Measurements from ENCODE around the gene MYZAP. TPM values are rescaled to one million over a fixed set of nuclear protein-coding genes. Genes with fewer than 3 reads are reported as not detected.
A peak's percentile ranks its signal among the peaks of the same experiment; 100 is the strongest.

Gene MYZAP
- total and polyA plus RNA-seq, 9 of the 15 experiments (the other 6 are each of a cell fraction or from before 2014, with no cell fraction given): 0.03 TPM; not detected in 8

- no peak for DNase-seq (ENCODE audit: extremely low read depth in 1 of 4, low spot score in 3 of 4)
- BruUV-seq (replicated peaks): no TSS peak
- no peak for ATAC-seq
- Histone ChIP-seq H3K36me3 (ENCODE audit: control insufficient read depth, insufficient read depth, low read length) (no peaks in the 10 kb centered on the region), H3K79me2 (ENCODE audit: control insufficient read depth, insufficient read depth, low read length) (no peaks in the 10 kb centered on the region), H3K4me2 (ENCODE audit: insufficient read depth, low read length) (no peak overlapping the region), H3K27me3 (ENCODE audit: control insufficient read depth in 2 of 2, insufficient read depth in 2 of 2, low read length in 2 of 2) (peaks cover 27 to 28% of the 10 kb centered on the region in 2 experiments), H2AFZ (ENCODE audit: low read depth, low read length) (no peak overlapping the region), H3K9me1 (ENCODE audit: control insufficient read depth, insufficient read depth, low read length) (no peaks in the 10 kb centered on the region), H4K20me1 (replicated peaks; ENCODE audit: control insufficient read depth, insufficient read depth, low read length) (no peaks in the 10 kb centered on the region), H3K9ac (ENCODE audit: insufficient read depth in 1 of 2, low read depth in 2 of 2, low read length in 2 of 2) (no peak overlapping the region), H3K4me1 (replicated peaks in 1 of 2; ENCODE audit: control insufficient read depth in 2 of 2, insufficient read depth in 2 of 2, low read length in 2 of 2) (no peaks in the 10 kb centered on the region), H3K27ac (ENCODE audit: extremely low read depth, low read depth, low read length) (no peak overlapping the region), H3K4me3 (no peak overlapping the region), H3K9me3 (replicated peaks; ENCODE audit: control insufficient read depth, insufficient read depth, low read depth, low read length) (no peaks in the 10 kb centered on the region)
- POLR2A ChIA-PET: no interaction called here
- in situ Hi-C loops (cut with MboI) (no loop called here), intact Hi-C loops (cut with micrococcal nuclease) (no loop called here)
- CTCF ChIA-PET (ENCODE audit: low intra/inter-chr PET ratio): no interaction called here
- 4% methylated on average over 8 of the region's 8 CpGs for WGBS (ENCODE audit: insufficient coverage, low coverage, missing lambda C conversion rate)
- FAIRE-seq: peak; percentile 37
- TF ChIP-seq BACH1 (tag; IDR thresholded peaks at IDR 0.05) (no peak), POLR2H (tag; IDR thresholded peaks at IDR 0.05; ENCODE audit: low read depth) (no peak), KDM5B (IDR thresholded peaks at IDR 0.05; ENCODE audit: insufficient replicate concordance, low read depth, low read length) (no peak), SMAD1 (IDR thresholded peaks at IDR 0.05; ENCODE audit: low read depth, low read length, partially characterized antibody) (no peak), NFXL1 (CRISPR knock-in tag; IDR thresholded peaks at IDR 0.05) (no peak), USF2 (CRISPR knock-in tag; IDR thresholded peaks at IDR 0.05) (no peak), RHOXF2B (CRISPR knock-in tag; conservative IDR thresholded peaks at IDR 0.05) (no peak), ZC3H4 (CRISPR knock-in tag; IDR thresholded peaks at IDR 0.05; ENCODE audit: borderline replicate concordance) (no peak), MYNN (IDR thresholded peaks at IDR 0.05) (no peak), MYNN (CRISPR knock-in tag; IDR thresholded peaks at IDR 0.05) (no peak), DPF2 (IDR thresholded peaks at IDR 0.05) (no peak), ZNF318 (IDR thresholded peaks at IDR 0.05; ENCODE audit: borderline replicate concordance in 1 of 2, low read depth in 1 of 2) (no peak), MAFF (IDR thresholded peaks at IDR 0.05; ENCODE audit: low read length) (no peak), EZH2 (IDR thresholded peaks at IDR 0.05; ENCODE audit: borderline replicate concordance, low read depth, low read length) (no peak), BMI1 (IDR thresholded peaks at IDR 0.05; ENCODE audit: low read length) (no peak)
Measured at GRCh38 chr15:57684491-57685151, 92.9 kb downstream of the MYZAP start.
